GM19467 (cell line): ENCODE data around the gene RPL10A.
"Not testable (repeated sequence)": the region's sequence is repeated elsewhere in the genome, so short reads cannot be mapped to it uniquely, and the experiment has no call there.

Experiments
- ATAC-seq: cut with Tn5 transposase; IDR thresholded peaks from one replicate; pipeline ENCODE4 v1.9.1; 2021; ENCODE audit warnings: mild to moderate bottlenecking, moderate library complexity; ENCODE audit not compliant: unreplicated experiment

RPL10A gene

GRCh38 chr6:35506536-35506935 is 38.3 kb downstream of the RPL10A start:
- no peak for ATAC-seq

GRCh38 chr6:35507221-35507620 is 39.0 kb downstream of the RPL10A start:
- ATAC-seq = no peak

- ATAC-seq = no peak
Observed at GRCh38 chr6:35508027-35508426, 39.8 kb downstream of the RPL10A start.

GRCh38 chr6:35508542-35508941 is 40.3 kb downstream of the RPL10A start:
- ATAC-seq = no peak

- no peak for ATAC-seq
Observed at GRCh38 chr6:35510916-35511561, 42.8 kb downstream of the RPL10A start.

- no peak for ATAC-seq
Observed at GRCh38 chr6:35511562-35511941, 43.4 kb downstream of the RPL10A start.

GRCh38 chr6:35512006-35512405 is 43.8 kb downstream of the RPL10A start:
- no peak for ATAC-seq

- no peak for ATAC-seq
Observed at GRCh38 chr6:35512740-35513139, 44.5 kb downstream of the RPL10A start, which contains the start of gene TULP1. Gene TULP1 (minus strand): TSS chr6:35512896. CDS start chr6:35512858, 38 bp downstream.

- no peak for ATAC-seq
Observed at GRCh38 chr6:35514587-35514986, 46.4 kb downstream of the RPL10A start.

GRCh38 chr6:35515939-35516338 is 47.7 kb downstream of the RPL10A start:
- not testable (repeated sequence) for ATAC-seq

- no peak for ATAC-seq
Observed at GRCh38 chr6:35516712-35517111, 48.5 kb downstream of the RPL10A start.

- ATAC-seq = not testable (repeated sequence)
Observed at GRCh38 chr6:35517978-35518377, 49.8 kb downstream of the RPL10A start.

- no peak for ATAC-seq
Observed at GRCh38 chr6:35518566-35519312, 50.5 kb downstream of the RPL10A start.

- ATAC-seq = no peak
Observed at GRCh38 chr6:35519313-35520015, 51.3 kb downstream of the RPL10A start.
